ENCODE results near the gene YIPF7. TPM values are rescaled to one million over a fixed set of nuclear protein-coding genes. Genes with fewer than 3 reads are reported as not detected.

YIPF7 gene
- total and polyA plus RNA-seq, 2 donors, result 0.09 to 0.18 TPM

Other genes with a start within 250 kb of the YIPF7 start
- gene KCTD8, start 202.8 kb downstream of the YIPF7 start, total RNA-seq, result not detected
- gene KCTD8, start 202.8 kb downstream of the YIPF7 start, polyA plus RNA-seq, result 0.05 TPM
- gene GUF1, start 26.8 kb upstream of the YIPF7 start, total RNA-seq, result 13.6 TPM
- gene GUF1, start 26.8 kb upstream of the YIPF7 start, polyA plus RNA-seq, result 14.2 TPM
- 12.1 TPM for gene GNPDA2, start 74.9 kb upstream of the YIPF7 start, total RNA-seq
- 18.6 TPM for gene GNPDA2, start 74.9 kb upstream of the YIPF7 start, polyA plus RNA-seq